CD4-positive, CD25-positive, alpha-beta regulatory T cell (primary cell): Measurements from ENCODE around the gene SLX4. TPM values are rescaled to one million over a fixed set of nuclear protein-coding genes. Genes with fewer than 3 reads are reported as not detected.
A peak's percentile ranks its signal among the peaks of the same experiment; 100 is the strongest.

Experiments used
- ATAC-seq, 2 donors: fragments of 150-1000 bp; cut with Tn5 transposase; one replicate each; pipeline ENCODE4 v1.10.0; 2021; ENCODE audit warnings: low read depth in 2 of 2, moderate number of reproducible peaks in 2 of 2, moderate library complexity in 1 of 2
- DNase-seq, 3 donors: peaks; one replicate each; pipeline versions ENCODE4 v3.0.0 to v3.0.0-alpha.2; 2012 to 2022; ENCODE audit warnings: mixed read lengths in 1 of 3
- H3K27ac ChIP-seq: one replicate; pipeline ENCODE4 v1.7.0; 2013; ENCODE audit warnings: mild to moderate bottlenecking, low read length; ENCODE audit not compliant: insufficient read depth, poor library complexity, severe bottlenecking
- H3K27me3 ChIP-seq: one replicate; pipeline ENCODE4 v1.7.0; 2013; ENCODE audit warnings: low read length; ENCODE audit not compliant: control insufficient read depth, insufficient read depth
- H3K36me3 ChIP-seq: one replicate; pipeline ENCODE4 v1.7.0; 2013; ENCODE audit warnings: mild to moderate bottlenecking, low read length, moderate library complexity; ENCODE audit not compliant: control insufficient read depth, insufficient read depth
- H3K4me1 ChIP-seq: 2 replicates; pipeline ENCODE4 v1.7.0; 2013; ENCODE audit warnings: mild to moderate bottlenecking, low read length; ENCODE audit not compliant: insufficient read depth, control insufficient read depth, poor library complexity, severe bottlenecking
- H3K4me3 ChIP-seq: one replicate; pipeline ENCODE4 v1.7.0; 2013; ENCODE audit warnings: low read depth, mild to moderate bottlenecking, low read length, moderate library complexity
- H3K9me3 ChIP-seq, 2 experiments: 1 replicate in 1 of 2; 2 replicates in 1 of 2; pipeline ENCODE4 v1.7.0; 2013; ENCODE audit warnings: low read length in 2 of 2, mild to moderate bottlenecking in 1 of 2, moderate library complexity in 1 of 2; ENCODE audit not compliant: control insufficient read depth in 2 of 2
- H3K27ac Mint-ChIP-seq, 3 donors: one replicate each; pipeline ENCODE4 v1.8.0; 2020 to 2022; ENCODE audit warnings: mild to moderate bottlenecking in 3 of 3, mixed read lengths in 3 of 3, moderate library complexity in 2 of 3
- H3K27me3 Mint-ChIP-seq: one replicate; pipeline ENCODE4 v1.8.0; 2022; ENCODE audit warnings: mild to moderate bottlenecking, mixed read lengths
- H3K36me3 Mint-ChIP-seq: one replicate; pipeline ENCODE4 v1.8.0; 2020; ENCODE audit warnings: mixed read lengths
- H3K4me1 Mint-ChIP-seq, 4 donors: one replicate each; pipeline ENCODE4 v1.8.0; 2020 to 2022; ENCODE audit warnings: mixed read lengths in 4 of 4, mild to moderate bottlenecking in 1 of 4
- H3K4me3 Mint-ChIP-seq, 4 donors: one replicate each; pipeline ENCODE4 v1.8.0; 2020 to 2022; ENCODE audit warnings: mild to moderate bottlenecking in 4 of 4, mixed read lengths in 4 of 4, moderate library complexity in 3 of 4
- H3K9me3 Mint-ChIP-seq, 7 donors: one replicate each; pipeline ENCODE4 v1.8.0; 2020 to 2022; ENCODE audit warnings: mixed read lengths in 7 of 7, mild to moderate bottlenecking in 3 of 7, moderate library complexity in 2 of 7
- polyA plus RNA-seq, 4 donors: library from polyadenylated mRNA; unstranded; fragments of 300-500 nt; fragmentation: Illumina TruSeq; gene quantifications; one replicate each; pipeline ENCODE4 v1.2.3, GENCODE V29; 2021
- total RNA-seq: library from RNA; stranded (reverse); gene quantifications from one replicate; pipeline ENCODE4 v1.2.3, GENCODE V29; 2022

The SLX4 gene
- total and polyA plus RNA-seq, 5 donors from 2014 or later = 0.24 to 5.4 (median 0.46) TPM

- Histone ChIP-seq H3K9me3 (no peaks in the 10 kb centered on the region), H3K4me3 (no peak overlapping the region), H3K27me3 (no peaks in the 10 kb centered on the region), H3K4me1 (no peaks in the 10 kb centered on the region), H3K36me3 (peaks cover 4% of the 10 kb centered on the region), H3K27ac (no peak overlapping the region)
- no peak for DNase-seq
- H3K4me3 Mint-ChIP-seq = no peak overlapping the region
- no peak for ATAC-seq
- H3K27me3 Mint-ChIP-seq = no peaks in the 10 kb centered on the region
- peaks cover 0 to 7% (median 3%) of the 10 kb centered on the region in 4 donors for H3K4me1 Mint-ChIP-seq
- peaks cover 20% of the 10 kb centered on the region for H3K36me3 Mint-ChIP-seq
- H3K9me3 Mint-ChIP-seq = no peaks in the 10 kb centered on the region
- H3K27ac Mint-ChIP-seq = no peak overlapping the region
Observed at GRCh38 chr16:3589991-3590701, 21.3 kb downstream of the SLX4 start.

DNA sequence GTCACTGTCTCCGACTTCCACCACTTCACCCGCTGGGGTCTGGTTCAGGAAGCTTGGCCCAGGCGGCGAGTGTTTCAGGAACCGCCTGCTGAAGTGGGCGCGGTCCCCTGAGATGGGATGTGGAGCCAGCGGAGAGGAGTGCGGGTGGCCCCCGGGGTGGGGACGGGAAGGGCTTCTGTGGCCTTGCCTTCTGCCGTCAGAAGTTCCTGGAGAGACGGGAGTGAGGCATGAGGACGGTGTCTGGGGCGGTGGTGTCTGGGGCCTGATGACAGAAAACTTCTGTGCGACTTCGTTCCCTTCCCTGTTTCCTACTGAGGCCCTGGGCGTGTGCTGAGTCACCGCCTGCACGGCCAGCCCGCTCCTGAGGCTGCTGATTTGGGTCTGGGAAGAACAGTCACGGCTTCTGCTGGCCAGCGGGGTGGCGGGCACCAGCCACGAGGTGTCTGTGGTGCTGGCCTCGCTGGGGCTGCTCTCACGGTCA is 21.9 kb downstream of the SLX4 start:
- Histone ChIP-seq H3K36me3 (peaks cover 4% of the 10 kb centered on the region), H3K27me3 (no peaks in the 10 kb centered on the region), H3K27ac (no peak overlapping the region), H3K4me3 (no peak overlapping the region), H3K4me1 (no peaks in the 10 kb centered on the region), H3K9me3 (no peaks in the 10 kb centered on the region)
- peaks cover 20% of the 10 kb centered on the region for H3K36me3 Mint-ChIP-seq
- DNase-seq (no peak), ATAC-seq (no peak)
- peaks cover 0 to 9% (median 3%) of the 10 kb centered on the region in 4 donors for H3K4me1 Mint-ChIP-seq
- no peaks in the 10 kb centered on the region for H3K9me3 Mint-ChIP-seq
- no peak overlapping the region for H3K4me3 Mint-ChIP-seq
- H3K27me3 Mint-ChIP-seq = no peaks in the 10 kb centered on the region
- H3K27ac Mint-ChIP-seq = no peak overlapping the region

DNA sequence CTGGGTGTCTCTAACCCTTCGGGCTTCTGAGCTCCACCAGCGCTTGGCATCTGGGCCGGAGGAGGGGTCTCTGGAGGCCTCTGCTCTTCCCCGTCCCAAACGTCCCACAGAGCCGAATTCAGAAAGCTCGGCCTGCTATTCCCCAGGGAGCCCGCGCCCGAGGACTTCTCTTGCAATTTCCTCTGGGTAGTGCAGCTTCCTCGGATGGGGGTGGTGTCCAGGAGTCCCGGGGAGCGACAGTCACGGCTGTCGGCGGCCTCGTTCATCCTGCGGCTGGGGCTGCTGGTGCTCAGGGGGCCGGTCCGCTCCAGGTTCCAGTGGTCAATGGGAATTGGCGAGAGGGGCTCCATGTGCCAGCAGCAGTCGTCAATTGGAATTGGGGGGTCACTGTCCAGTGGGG is 22.4 kb downstream of the SLX4 start:
- DNase-seq (no peak), ATAC-seq (no peak)
- Mint-ChIP-seq H3K36me3 (peaks cover 20% of the 10 kb centered on the region), H3K4me1 (peaks cover 0 to 9% (median 3%) of the 10 kb centered on the region in 4 donors), H3K9me3 (no peaks in the 10 kb centered on the region), H3K27me3 (no peaks in the 10 kb centered on the region), H3K27ac (no peak overlapping the region), H3K4me3 (no peak overlapping the region)
- H3K27ac ChIP-seq = no peak overlapping the region
- H3K27me3 ChIP-seq = no peaks in the 10 kb centered on the region
- H3K4me1 ChIP-seq = no peaks in the 10 kb centered on the region
- no peak overlapping the region for H3K4me3 ChIP-seq
- H3K36me3 ChIP-seq = peaks cover 4% of the 10 kb centered on the region
- no peaks in the 10 kb centered on the region for H3K9me3 ChIP-seq

DNA sequence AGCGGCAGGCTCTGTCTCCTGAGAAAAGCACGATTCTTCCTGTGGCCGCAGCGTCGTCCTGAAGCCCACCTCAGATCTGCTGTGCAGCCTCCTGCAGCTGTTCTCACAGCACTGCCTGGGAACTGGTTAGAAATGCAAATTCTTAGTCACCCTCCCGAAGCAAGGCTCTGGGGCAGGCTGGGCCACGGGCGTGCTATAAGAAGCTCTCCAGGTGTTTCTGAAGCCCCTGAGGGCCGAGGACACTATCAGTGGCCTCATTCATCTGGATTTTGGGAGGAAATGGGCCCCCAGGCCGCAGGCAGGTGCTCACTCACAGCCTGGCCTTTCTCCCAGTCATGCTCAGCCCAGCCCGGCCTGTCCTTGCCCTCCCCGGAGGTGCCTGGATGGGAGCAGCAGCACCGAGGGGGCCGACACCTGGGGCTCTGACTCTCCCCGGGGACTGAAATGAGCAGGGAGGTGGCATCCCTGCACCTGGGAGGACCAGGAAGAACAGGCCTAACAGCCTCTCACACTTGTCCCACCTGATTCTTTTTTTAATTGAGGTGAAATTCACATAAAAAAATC is 23.8 kb downstream of the SLX4 start:
- Histone ChIP-seq H3K9me3 (no peaks in the 10 kb centered on the region), H3K27me3 (no peaks in the 10 kb centered on the region), H3K27ac (no peak overlapping the region), H3K4me3 (no peak overlapping the region), H3K36me3 (peaks cover 4% of the 10 kb centered on the region), H3K4me1 (no peaks in the 10 kb centered on the region)
- no peak for ATAC-seq
- H3K36me3 Mint-ChIP-seq = peaks cover 14% of the 10 kb centered on the region
- DNase-seq = no peak
- no peaks in the 10 kb centered on the region for H3K27me3 Mint-ChIP-seq
- H3K27ac Mint-ChIP-seq = no peak overlapping the region
- no peaks in the 10 kb centered on the region for H3K9me3 Mint-ChIP-seq
- H3K4me1 Mint-ChIP-seq = peaks cover 0 to 9% (median 3%) of the 10 kb centered on the region in 4 donors
- no peak overlapping the region for H3K4me3 Mint-ChIP-seq

DNA sequence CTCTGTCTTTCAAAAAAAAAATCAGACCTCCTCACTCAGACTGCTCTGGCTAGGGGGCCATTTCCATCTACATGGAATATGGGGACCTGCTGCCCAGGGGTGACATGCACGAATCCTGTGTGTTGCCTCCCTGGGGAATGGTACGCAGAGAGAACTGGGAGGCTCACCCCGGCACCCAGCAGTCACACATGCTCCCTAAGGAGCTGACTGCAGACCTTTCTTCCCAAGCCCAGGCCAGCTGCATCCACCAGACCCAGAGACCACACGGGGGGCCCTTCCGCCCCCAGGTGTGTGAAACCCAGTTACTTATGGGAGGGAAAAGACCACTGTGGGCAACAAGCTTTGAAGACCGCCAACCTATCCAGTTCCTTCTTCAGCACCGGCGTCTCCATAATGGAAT is 27.0 kb downstream of the SLX4 start:
- Mint-ChIP-seq H3K4me3 (no peak overlapping the region), H3K9me3 (no peaks in the 10 kb centered on the region), H3K4me1 (peaks cover 0 to 22% (median 9%) of the 10 kb centered on the region in 4 donors), H3K36me3 (peaks cover 4% of the 10 kb centered on the region), H3K27ac (peak overlapping the region in 1 of 3 donors; percentile 48), H3K27me3 (no peaks in the 10 kb centered on the region)
- ATAC-seq (no peak), DNase-seq (no peak)
- Histone ChIP-seq H3K27me3 (no peaks in the 10 kb centered on the region), H3K4me1 (peaks cover 8% of the 10 kb centered on the region), H3K36me3 (no peaks in the 10 kb centered on the region), H3K4me3 (no peak overlapping the region), H3K27ac (no peak overlapping the region), H3K9me3 (no peaks in the 10 kb centered on the region)

- Histone ChIP-seq H3K36me3 (no peaks in the 10 kb centered on the region), H3K27me3 (no peaks in the 10 kb centered on the region), H3K4me3 (no peak overlapping the region), H3K4me1 (peaks cover 17% of the 10 kb centered on the region), H3K9me3 (no peaks in the 10 kb centered on the region), H3K27ac (no peak overlapping the region)
- Mint-ChIP-seq H3K4me1 (peaks cover 0 to 31% (median 14%) of the 10 kb centered on the region in 4 donors), H3K27me3 (no peaks in the 10 kb centered on the region), H3K27ac (no peak overlapping the region), H3K9me3 (no peaks in the 10 kb centered on the region), H3K4me3 (no peak overlapping the region), H3K36me3 (peaks cover 4% of the 10 kb centered on the region)
- ATAC-seq (no peak), DNase-seq (no peak)
Observed at GRCh38 chr16:3583303-3584038, 27.9 kb downstream of the SLX4 start.

- Histone ChIP-seq H3K4me1 (peaks cover 27% of the 10 kb centered on the region), H3K27me3 (no peaks in the 10 kb centered on the region), H3K27ac (no peak overlapping the region), H3K36me3 (no peaks in the 10 kb centered on the region), H3K4me3 (no peak overlapping the region), H3K9me3 (no peaks in the 10 kb centered on the region)
- no peaks in the 10 kb centered on the region for H3K27me3 Mint-ChIP-seq
- H3K36me3 Mint-ChIP-seq = peaks cover 4% of the 10 kb centered on the region
- H3K4me1 Mint-ChIP-seq = peaks cover 4 to 38% (median 20%) of the 10 kb centered on the region in 4 donors
- ATAC-seq = no peak
- H3K27ac Mint-ChIP-seq = no peak overlapping the region
- DNase-seq = no peak
- no peaks in the 10 kb centered on the region for H3K9me3 Mint-ChIP-seq
- H3K4me3 Mint-ChIP-seq = no peak overlapping the region
Observed at GRCh38 chr16:3582276-3583165, 28.9 kb downstream of the SLX4 start.
